Measurements from ENCODE around the gene TMEM266. TPM values are rescaled to one million over a fixed set of nuclear protein-coding genes. Genes with fewer than 3 reads are reported as not detected.

TMEM266 gene
- total and polyA plus RNA-seq, 2 of the 4 experiments (the other 2 are of a cell fraction) = not detected

GRCh38 chr15:76024021-76024768, 35.6 kb upstream of the TMEM266 start:
- ATAC-seq (ENCODE audit: low read depth) (no peak), DNase-seq (no peak)
- in situ Hi-C loops (cut with MboI; ENCODE audit: low sequenced_read_pairs) = no loop called here
- H3K27ac ChIP-seq (ENCODE audit: insufficient read depth, low read length) = no peak overlapping the region
- H3K9me1 ChIP-seq (ENCODE audit: insufficient read depth, low read length) = no peaks in the 10 kb centered on the region
- H3K4me1 ChIP-seq (ENCODE audit: control insufficient read depth, insufficient read depth, low read length) = no peaks in the 10 kb centered on the region
- H3K36me3 ChIP-seq (ENCODE audit: control insufficient read depth, insufficient read depth, low read length) = no peaks in the 10 kb centered on the region
- no peak overlapping the region for H3K9ac ChIP-seq (ENCODE audit: low read depth, low read length)
- no peak overlapping the region for H4K91ac ChIP-seq (ENCODE audit: insufficient read depth, low read depth, low read length)
- BruUV-seq (replicated peaks) = no TSS peak
- no peak overlapping the region for H3K18ac ChIP-seq (ENCODE audit: low read depth, low read length)
- H4K8ac ChIP-seq (ENCODE audit: low read depth in 2 of 2, low read length in 2 of 2) = no peak overlapping the region
- H2AK5ac ChIP-seq (ENCODE audit: low read depth, low read length) = no peak overlapping the region
- H3K4me2 ChIP-seq (ENCODE audit: low read depth, low read length) = no peak overlapping the region
- H2AK9ac ChIP-seq (replicated peaks; ENCODE audit: low read depth, low read length, poor library complexity) = no peak overlapping the region
- H3K4me3 ChIP-seq (ENCODE audit: insufficient read depth, low read depth, low read length) = no peak overlapping the region
- peaks cover 6% of the 10 kb centered on the region; the same call in 1 of the 2 replicates for H3K9me3 ChIP-seq (ENCODE audit: control insufficient read depth, insufficient read depth, low read length)
- CTCF ChIA-PET = no interaction called here
- no peak overlapping the region for H3K4ac ChIP-seq (ENCODE audit: low read depth, low read length)
- no peaks in the 10 kb centered on the region for H4K20me1 ChIP-seq (ENCODE audit: insufficient read depth, low read length)
- POLR2A ChIA-PET (ENCODE audit: unreplicated experiment) = no interaction called here
- H2BK15ac ChIP-seq (ENCODE audit: low read depth, low read length) = no peak overlapping the region
- H3K23ac ChIP-seq (ENCODE audit: low read depth, low read length) = no peak overlapping the region
- dilution Hi-C loops (cut with HindIII; ENCODE audit: low sequenced_read_pairs, unreplicated experiment) = no loop called here
- H2AFZ ChIP-seq (replicated peaks; ENCODE audit: low read length, poor library complexity) = no peak overlapping the region
- WGBS, 2 experiments (ENCODE audit: extremely low coverage in 2 of 2, insufficient read length in 1 of 2) = 50% methylated on average over 1 of the region's 4 CpGs; no CpG with 5 or more reads in 1 of the 2 experiments
- H2BK120ac ChIP-seq (ENCODE audit: low read depth, low read length) = no peak overlapping the region
- H3K27me3 ChIP-seq (ENCODE audit: control insufficient read depth, insufficient read depth, low read length) = peaks cover 4% of the 10 kb centered on the region
- intact Hi-C loops (cut with micrococcal nuclease) = no loop called here
- no peak for TF ChIP-seq RCOR1 (IDR thresholded peaks at IDR 0.05; ENCODE audit: insufficient replicate concordance, low read length)
- no peak for TF ChIP-seq POLR2A (IDR thresholded peaks at IDR 0.05; ENCODE audit: low read depth, low read length)
- no peak for TF ChIP-seq BHLHE40 (IDR thresholded peaks at IDR 0.05; ENCODE audit: low read depth, low read length)
- no peak for TF ChIP-seq NFE2L2 (IDR thresholded peaks at IDR 0.05; ENCODE audit: low read depth, low read length)
- no peak for TF ChIP-seq RFX5 (IDR thresholded peaks at IDR 0.05; ENCODE audit: low read depth, low read length)
- no peak for TF ChIP-seq MAFK (IDR thresholded peaks at IDR 0.05; ENCODE audit: low read depth, low read length)
- TF ChIP-seq CTCF (conservative IDR thresholded peaks at IDR 0.05; ENCODE audit: low read depth, low read length) = no peak
- TF ChIP-seq MAZ (IDR thresholded peaks at IDR 0.05; ENCODE audit: borderline replicate concordance, low read depth, low read length) = no peak
- no peak for TF ChIP-seq ELK1 (IDR thresholded peaks at IDR 0.05; ENCODE audit: borderline replicate concordance, low read depth, low read length)
- TF ChIP-seq, protein P1, sequence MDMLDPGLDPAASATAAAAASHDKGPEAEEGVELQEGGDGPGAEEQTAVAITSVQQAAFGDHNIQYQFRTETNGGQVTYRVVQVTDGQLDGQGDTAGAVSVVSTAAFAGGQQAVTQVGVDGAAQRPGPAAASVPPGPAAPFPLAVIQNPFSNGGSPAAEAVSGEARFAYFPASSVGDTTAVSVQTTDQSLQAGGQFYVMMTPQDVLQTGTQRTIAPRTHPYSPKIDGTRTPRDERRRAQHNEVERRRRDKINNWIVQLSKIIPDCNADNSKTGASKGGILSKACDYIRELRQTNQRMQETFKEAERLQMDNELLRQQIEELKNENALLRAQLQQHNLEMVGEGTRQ (IDR thresholded peaks at IDR 0.05; ENCODE audit: low read depth, low read length) = no peak
- no peaks in the 10 kb centered on the region for H3K79me1 ChIP-seq (ENCODE audit: low read depth in 1 of 2, low read length in 2 of 2)
- no peak overlapping the region for H3K56ac ChIP-seq (ENCODE audit: extremely low read depth, insufficient read depth, low read length)
- H2BK20ac ChIP-seq (ENCODE audit: low read depth, low read length) = no peak overlapping the region
- H3K14ac ChIP-seq (replicated peaks; ENCODE audit: low read depth, low read length) = no peak overlapping the region
- H2BK5ac ChIP-seq (ENCODE audit: low read depth, low read length, poor library complexity, severe bottlenecking) = no peak overlapping the region
- H4K5ac ChIP-seq (ENCODE audit: low read depth, low read length) = no peak overlapping the region
